ENCODE data around the gene SLAMF1. TPM values are rescaled to one million over a fixed set of nuclear protein-coding genes. Genes with fewer than 3 reads are reported as not detected.
"Not testable (repeated sequence)": the region's sequence is repeated elsewhere in the genome, so short reads cannot be mapped to it uniquely, and the experiment has no call there.

SLAMF1 gene
- total RNA-seq, 1 donor from 2014 or later: 0.27 TPM

- ATAC-seq (ENCODE audit: poor library complexity): no peak
Measured at GRCh38 chr1:160667896-160668295, 21.1 kb upstream of the SLAMF1 start.

GRCh38 chr1:160666079-160666442, 19.2 kb upstream of the SLAMF1 start:
- DNase-seq (no peak), ATAC-seq (ENCODE audit: poor library complexity) (no peak)
- intact Hi-C loops (cut with DNase I): no loop called here

More at GRCh38 chr1:160667896-160668295, 21.1 kb upstream of the SLAMF1 start:
- intact Hi-C loops (cut with DNase I): no loop called here
- DNase-seq: no peak

- intact Hi-C loops (cut with DNase I): no loop called here
- peak; percentile 85 for DNase-seq
- peak; percentile 63 for ATAC-seq (ENCODE audit: poor library complexity)
Measured at GRCh38 chr1:160665330-160666078, 18.7 kb upstream of the SLAMF1 start.

GRCh38 chr1:160664573-160665051, 17.8 kb upstream of the SLAMF1 start:
- ATAC-seq (ENCODE audit: poor library complexity) (no peak), DNase-seq (no peak)
- intact Hi-C loops (cut with DNase I): no loop called here

- no peak for ATAC-seq (ENCODE audit: poor library complexity)
- no peak for DNase-seq
- intact Hi-C loops (cut with DNase I): no loop called here
Measured at GRCh38 chr1:160662910-160663309, 16.1 kb upstream of the SLAMF1 start.

GRCh38 chr1:160659566-160659965, 12.7 kb upstream of the SLAMF1 start:
- intact Hi-C loops (cut with DNase I): no loop called here
- ATAC-seq (ENCODE audit: poor library complexity) (no peak), DNase-seq (no peak)

GRCh38 chr1:160658814-160659193, 12.0 kb upstream of the SLAMF1 start:
- DNase-seq (no peak), ATAC-seq (ENCODE audit: poor library complexity) (no peak)
- intact Hi-C loops (cut with DNase I): no loop called here

- DNase-seq (no peak), ATAC-seq (ENCODE audit: poor library complexity) (no peak)
- intact Hi-C loops (cut with DNase I): no loop called here
Measured at GRCh38 chr1:160658162-160658813, 11.4 kb upstream of the SLAMF1 start.

GRCh38 chr1:160657250-160657781, 10.5 kb upstream of the SLAMF1 start:
- intact Hi-C loops (cut with DNase I): no loop called here
- no peak for ATAC-seq (ENCODE audit: poor library complexity)
- no peak for DNase-seq

GRCh38 chr1:160656737-160657136, 9.9 kb upstream of the SLAMF1 start:
- ATAC-seq (ENCODE audit: poor library complexity) (no peak), DNase-seq (no peak)
- intact Hi-C loops (cut with DNase I): no loop called here

- DNase-seq (no peak), ATAC-seq (ENCODE audit: poor library complexity) (no peak)
- intact Hi-C loops (cut with DNase I): no loop called here
Measured at GRCh38 chr1:160653620-160654016, 6.8 kb upstream of the SLAMF1 start.

- DNase-seq (no peak), ATAC-seq (ENCODE audit: poor library complexity) (no peak)
- intact Hi-C loops (cut with DNase I): no loop called here
Measured at GRCh38 chr1:160652924-160653619, 6.2 kb upstream of the SLAMF1 start.

GRCh38 chr1:160652065-160652641, 5.3 kb upstream of the SLAMF1 start:
- intact Hi-C loops (cut with DNase I); DNase-seq; ATAC-seq (ENCODE audit: poor library complexity): not testable (repeated sequence)

GRCh38 chr1:160651433-160652064, 4.7 kb upstream of the SLAMF1 start:
- DNase-seq (no peak), ATAC-seq (ENCODE audit: poor library complexity) (no peak)
- intact Hi-C loops (cut with DNase I): no loop called here

- intact Hi-C loops (cut with DNase I): no loop called here
- DNase-seq (no peak), ATAC-seq (ENCODE audit: poor library complexity) (no peak)
Measured at GRCh38 chr1:160647329-160647720, 481 bp upstream of the SLAMF1 start.

- no peak for DNase-seq
- no peak for ATAC-seq (ENCODE audit: poor library complexity)
- intact Hi-C loops (cut with DNase I): no loop called here
Measured at GRCh38 chr1:160646180-160646579, 664 bp downstream of the SLAMF1 start.

GRCh38 chr1:160645386-160646130, 1.3 kb downstream of the SLAMF1 start:
- ATAC-seq (ENCODE audit: poor library complexity) (no peak), DNase-seq (no peak)
- intact Hi-C loops (cut with DNase I): no loop called here

- intact Hi-C loops (cut with DNase I): no loop called here
- no peak for ATAC-seq (ENCODE audit: poor library complexity)
- DNase-seq: no peak
Measured at GRCh38 chr1:160644399-160644798, 2.4 kb downstream of the SLAMF1 start.
